GM13976 (cell line): ENCODE results near the gene ACTMAP.
A peak's percentile ranks its signal among the peaks of the same experiment; 100 is the strongest.

Experiments
- DNase-seq: peaks from one replicate; pipeline ENCODE4 v3.0.0; 2012; ENCODE audit warnings: low spot score
- in situ Hi-C: fragments of 300-500 bp; cut with MboI; formaldehyde crosslinking; loops from one replicate; pipeline ENCODE4 v1.12.0; 2022; ENCODE audit warnings: low sequenced_read_pairs, mixed read lengths, inconsistent platforms; ENCODE audit not compliant: unreplicated experiment
- TF ChIP-seq, protein P1 (sequence below): IDR thresholded peaks from 2 replicates; pipeline ENCODE4 v1.5.1; 2012; ENCODE audit warnings: borderline replicate concordance, mild to moderate bottlenecking; ENCODE audit not compliant: insufficient read depth; ENCODE audit errors: extremely low read depth, missing control alignments, control extremely low read depth

Gene ACTMAP, protein sequence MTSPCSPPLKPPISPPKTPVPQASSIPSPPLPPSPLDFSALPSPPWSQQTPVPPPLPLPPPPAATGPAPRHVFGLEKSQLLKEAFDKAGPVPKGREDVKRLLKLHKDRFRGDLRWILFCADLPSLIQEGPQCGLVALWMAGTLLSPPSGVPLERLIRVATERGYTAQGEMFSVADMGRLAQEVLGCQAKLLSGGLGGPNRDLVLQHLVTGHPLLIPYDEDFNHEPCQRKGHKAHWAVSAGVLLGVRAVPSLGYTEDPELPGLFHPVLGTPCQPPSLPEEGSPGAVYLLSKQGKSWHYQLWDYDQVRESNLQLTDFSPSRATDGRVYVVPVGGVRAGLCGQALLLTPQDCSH

DNA sequence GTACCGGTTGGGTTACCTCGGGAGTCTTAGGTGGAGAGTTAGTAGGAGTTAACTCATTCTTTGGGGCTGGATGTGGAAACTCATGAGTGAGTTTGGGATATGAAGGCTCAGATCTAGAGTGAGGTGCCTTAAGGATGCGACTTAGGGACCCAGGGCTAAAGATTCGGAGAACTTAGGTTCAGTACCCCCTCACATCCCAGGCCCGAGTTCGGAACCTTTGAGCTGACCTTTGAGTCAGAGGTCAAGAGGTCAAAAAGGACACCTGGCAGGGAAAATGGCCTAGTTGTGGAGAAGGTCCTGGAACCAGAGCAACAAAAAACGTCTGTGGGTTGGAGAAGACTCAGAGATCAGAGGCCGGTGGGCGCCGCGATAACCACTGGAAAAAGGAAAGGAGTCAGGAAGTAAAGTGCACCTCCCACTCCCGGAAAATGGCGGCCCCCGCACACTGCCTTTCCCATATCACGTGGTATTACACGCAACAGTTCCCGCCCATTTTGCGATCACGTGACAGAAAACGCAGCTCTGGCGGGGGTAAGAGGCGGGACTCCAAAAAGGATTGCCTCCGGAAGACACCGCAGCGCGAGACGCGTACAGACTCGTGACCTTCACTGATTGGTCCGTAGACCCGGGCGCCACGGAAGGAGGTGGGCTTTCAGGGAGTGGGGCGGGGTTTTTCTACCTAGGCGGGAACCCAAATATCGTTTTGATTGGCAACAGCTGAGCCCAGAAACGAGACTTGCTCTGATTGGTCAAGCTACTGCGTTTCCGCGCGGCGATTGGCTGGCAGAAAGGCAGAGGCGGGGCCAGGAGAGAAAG is at the start of gene ACTMAP:
ACTMAP (minus strand) TSS at position 420 of the 816 bp plus-strand sequence. CDS start 674 bp downstream, outside the sequence.
- in situ Hi-C loops = no loop called here
- TF ChIP-seq, protein P1, sequence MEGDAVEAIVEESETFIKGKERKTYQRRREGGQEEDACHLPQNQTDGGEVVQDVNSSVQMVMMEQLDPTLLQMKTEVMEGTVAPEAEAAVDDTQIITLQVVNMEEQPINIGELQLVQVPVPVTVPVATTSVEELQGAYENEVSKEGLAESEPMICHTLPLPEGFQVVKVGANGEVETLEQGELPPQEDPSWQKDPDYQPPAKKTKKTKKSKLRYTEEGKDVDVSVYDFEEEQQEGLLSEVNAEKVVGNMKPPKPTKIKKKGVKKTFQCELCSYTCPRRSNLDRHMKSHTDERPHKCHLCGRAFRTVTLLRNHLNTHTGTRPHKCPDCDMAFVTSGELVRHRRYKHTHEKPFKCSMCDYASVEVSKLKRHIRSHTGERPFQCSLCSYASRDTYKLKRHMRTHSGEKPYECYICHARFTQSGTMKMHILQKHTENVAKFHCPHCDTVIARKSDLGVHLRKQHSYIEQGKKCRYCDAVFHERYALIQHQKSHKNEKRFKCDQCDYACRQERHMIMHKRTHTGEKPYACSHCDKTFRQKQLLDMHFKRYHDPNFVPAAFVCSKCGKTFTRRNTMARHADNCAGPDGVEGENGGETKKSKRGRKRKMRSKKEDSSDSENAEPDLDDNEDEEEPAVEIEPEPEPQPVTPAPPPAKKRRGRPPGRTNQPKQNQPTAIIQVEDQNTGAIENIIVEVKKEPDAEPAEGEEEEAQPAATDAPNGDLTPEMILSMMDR = no peak
- DNase-seq = peak; percentile 98

DNA sequence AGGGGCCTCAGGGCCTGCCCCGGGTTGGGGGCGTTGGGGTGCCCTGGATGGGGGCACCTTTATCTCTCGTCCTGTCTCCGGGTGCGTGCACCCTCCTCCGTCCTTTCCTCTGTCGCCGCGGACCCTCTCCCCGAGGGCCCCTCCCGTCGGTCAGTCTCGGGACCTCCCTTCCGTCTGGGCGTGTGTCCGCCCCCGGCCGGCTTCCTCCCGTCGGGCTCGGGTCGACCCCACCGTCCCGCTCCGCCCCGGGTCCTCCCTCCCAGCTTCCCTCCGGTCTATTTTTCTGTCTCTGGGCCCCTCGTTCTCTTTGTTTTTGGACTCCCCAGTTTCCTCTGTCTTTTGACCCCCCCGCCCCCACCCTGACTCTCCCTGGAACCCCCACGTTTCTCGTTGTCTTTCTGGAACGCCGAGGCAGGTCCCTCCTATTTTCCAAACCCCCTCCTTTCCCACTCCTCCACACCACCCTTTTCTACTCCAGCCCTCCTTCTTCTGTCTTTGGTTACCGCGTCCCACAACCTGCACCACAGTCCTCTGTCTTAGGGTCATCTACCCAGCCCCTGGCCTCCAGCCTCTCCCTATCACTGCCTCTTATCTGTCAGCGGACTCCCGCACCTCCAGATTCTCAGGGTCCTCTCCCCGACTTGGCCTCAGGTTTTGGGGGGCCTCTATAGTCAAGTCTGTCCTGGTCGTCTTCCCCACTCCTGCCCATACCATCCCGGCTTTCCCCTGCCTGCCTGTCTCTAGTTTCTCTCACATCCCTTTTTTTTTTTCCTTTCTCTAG is 49.5 kb upstream of the ACTMAP start:
- DNase-seq = peak; percentile 72
- TF ChIP-seq, protein P1 = no peak
- in situ Hi-C loops = no loop called here

DNA sequence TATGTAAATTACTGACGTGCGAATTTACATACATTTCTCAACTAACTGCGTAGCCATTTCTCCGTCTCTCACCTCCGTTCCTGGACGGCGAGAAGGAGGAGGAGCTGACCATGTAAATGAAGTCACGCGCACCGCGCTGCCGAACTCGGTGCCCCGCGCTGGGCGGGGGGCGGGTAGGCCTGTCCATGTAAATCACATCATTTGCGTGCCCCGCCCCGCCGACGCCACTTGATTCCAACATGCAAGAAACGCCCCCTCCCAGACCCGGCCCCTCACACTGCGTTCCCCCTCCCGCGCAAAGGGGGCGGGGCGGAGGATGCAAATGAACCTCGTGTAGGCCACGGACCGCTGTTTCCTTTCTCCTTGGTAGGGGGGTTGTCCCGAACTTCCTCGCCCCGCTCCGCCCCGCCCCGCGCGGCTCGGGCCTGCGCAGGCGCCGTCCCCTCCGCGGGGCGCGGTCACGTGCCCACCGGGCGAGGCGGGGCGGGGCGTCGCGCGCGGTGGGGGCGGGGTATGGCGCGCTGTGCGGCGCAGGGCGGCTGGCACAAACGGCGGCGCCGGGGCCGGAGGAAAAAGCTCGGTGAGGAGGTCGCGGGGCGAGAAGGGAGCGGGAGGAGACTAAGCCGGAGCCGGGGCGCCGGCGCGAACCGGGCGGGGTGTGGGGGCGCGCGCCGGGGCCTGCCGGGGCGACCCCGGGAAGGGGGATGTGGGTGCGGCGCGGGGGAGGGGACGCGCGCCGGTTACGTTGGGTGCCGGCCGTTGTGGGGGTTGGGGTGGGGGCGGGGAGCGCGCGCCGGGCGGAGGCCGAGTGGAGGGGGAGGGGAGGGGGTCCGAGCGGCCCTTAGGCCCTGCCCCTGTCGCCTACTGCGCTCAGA is 48.6 kb upstream of the ACTMAP start, which contains the start of gene EGLN2:
EGLN2 (plus strand) TSS at position 509 of the 875 bp plus-strand sequence. CDS start 1,382 bp downstream, outside the sequence.
- peak; percentile 98 for DNase-seq
- TF ChIP-seq, protein P1 = no peak
- in situ Hi-C loops = no loop called here

DNA sequence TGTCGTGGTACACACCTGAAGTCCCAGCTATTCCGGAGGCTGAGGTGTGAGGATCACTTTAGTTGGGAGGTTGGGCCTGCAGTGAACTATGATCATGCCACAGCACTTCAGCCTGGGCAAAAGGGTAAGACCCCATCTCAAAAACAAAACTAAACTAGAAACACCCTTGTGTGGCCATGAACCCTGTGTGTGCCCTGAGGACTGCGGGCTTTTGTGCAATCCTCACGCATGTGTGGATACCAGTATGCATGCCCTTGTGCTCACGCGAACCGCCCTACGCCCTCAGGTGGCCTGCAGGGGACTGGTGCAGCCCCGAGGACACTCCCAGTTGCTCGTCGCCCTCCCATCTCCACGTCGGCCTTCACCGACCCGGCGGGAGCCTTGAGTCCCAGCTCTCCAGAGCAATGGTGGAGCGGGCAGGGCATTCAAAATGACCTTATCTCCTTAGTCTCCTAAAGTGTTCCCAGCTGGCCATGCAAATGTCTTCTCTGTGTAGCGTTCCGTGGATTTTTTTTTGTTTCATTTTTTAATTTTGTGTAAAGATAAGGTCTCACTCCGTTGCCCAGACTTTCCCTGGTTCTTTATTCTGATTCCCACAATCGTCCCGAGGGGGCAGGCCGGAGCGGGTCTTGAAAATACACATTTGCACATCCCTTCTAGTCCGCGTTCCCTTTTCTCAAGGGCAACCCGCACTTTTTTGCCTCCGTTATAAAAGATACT is 47.8 kb upstream of the ACTMAP start:
- in situ Hi-C loops = no loop called here
- DNase-seq = peak; percentile 83
- TF ChIP-seq, protein P1 = peak; percentile 54

DNA sequence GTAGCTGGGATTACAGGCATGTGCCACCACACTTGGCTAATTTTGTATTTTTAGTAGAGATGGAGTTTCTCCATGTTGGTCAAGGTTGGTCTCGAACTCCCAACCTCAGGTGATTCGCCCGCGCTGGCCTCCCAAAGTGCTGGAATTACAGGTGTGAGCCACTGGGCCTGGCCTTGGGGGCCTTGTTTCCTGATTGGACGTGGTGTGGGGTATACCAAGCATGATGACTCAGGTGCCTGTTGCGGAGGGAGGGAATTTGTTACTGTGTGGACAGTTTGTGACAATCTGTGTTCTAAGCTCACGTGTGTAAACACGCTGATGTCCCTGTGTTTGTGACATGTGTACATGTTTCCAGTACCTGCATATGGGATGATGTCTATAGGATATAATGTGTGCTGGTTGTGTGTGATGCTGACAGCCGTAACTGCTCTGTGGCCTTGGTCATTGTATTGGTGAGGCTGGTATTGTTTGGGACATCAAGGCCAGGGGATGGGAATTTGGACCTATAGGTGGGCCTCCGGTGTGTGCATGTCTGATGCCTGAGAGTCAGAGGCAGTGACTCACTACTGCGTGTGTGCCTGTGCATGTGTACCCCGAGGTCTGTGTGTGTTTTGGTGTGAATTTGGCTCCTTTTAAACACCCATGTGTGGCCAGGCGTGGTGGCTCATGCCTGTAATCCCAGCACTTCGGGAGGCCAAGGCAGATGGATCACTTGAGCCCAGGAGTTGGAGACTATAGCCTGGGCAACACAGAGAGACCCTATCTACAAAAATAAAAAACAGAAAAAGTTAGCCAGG is 47.1 kb upstream of the ACTMAP start:
- DNase-seq = no peak
- in situ Hi-C loops = no loop called here
- TF ChIP-seq, protein P1 = no peak
